ENCODE measurements around the gene RPS18. TPM values are rescaled to one million over a fixed set of nuclear protein-coding genes. Genes with fewer than 3 reads are reported as not detected.

RPS18 gene
- total RNA-seq, 6 donors from 2014 or later, result 535 to 2,038 (median 1,627) TPM

- DNase-seq (peak; percentile 95 to 97), ATAC-seq (ENCODE audit: low FRiP score in 2 of 2) (peak; percentile 88)
- Histone ChIP-seq H3K27me3 (no peaks in the 10 kb centered on the region), H3K4me3 (peak overlapping the region; percentile 79 to 95 (median 88)), H3K4me1 (peaks cover 24 to 57% (median 29%) of the 10 kb centered on the region in 4 donors), H3K27ac (peak overlapping the region; percentile 90 to 97 (median 97)), H3K9me3 (no peaks in the 10 kb centered on the region), H3K36me3 (peaks cover 7 to 51% (median 39%) of the 10 kb centered on the region in 4 donors)
- TF ChIP-seq POLR2AphosphoS5 (IDR thresholded peaks at IDR 0.05), result peak; percentile 86 to 90
- peak in 3 of 4 donors; percentile 37 to 87 (median 49) for TF ChIP-seq POLR2A (IDR thresholded peaks at IDR 0.05)
- TF ChIP-seq, protein P1, sequence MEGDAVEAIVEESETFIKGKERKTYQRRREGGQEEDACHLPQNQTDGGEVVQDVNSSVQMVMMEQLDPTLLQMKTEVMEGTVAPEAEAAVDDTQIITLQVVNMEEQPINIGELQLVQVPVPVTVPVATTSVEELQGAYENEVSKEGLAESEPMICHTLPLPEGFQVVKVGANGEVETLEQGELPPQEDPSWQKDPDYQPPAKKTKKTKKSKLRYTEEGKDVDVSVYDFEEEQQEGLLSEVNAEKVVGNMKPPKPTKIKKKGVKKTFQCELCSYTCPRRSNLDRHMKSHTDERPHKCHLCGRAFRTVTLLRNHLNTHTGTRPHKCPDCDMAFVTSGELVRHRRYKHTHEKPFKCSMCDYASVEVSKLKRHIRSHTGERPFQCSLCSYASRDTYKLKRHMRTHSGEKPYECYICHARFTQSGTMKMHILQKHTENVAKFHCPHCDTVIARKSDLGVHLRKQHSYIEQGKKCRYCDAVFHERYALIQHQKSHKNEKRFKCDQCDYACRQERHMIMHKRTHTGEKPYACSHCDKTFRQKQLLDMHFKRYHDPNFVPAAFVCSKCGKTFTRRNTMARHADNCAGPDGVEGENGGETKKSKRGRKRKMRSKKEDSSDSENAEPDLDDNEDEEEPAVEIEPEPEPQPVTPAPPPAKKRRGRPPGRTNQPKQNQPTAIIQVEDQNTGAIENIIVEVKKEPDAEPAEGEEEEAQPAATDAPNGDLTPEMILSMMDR (IDR thresholded peaks at IDR 0.05), result peak; percentile 65 to 84 (median 80)
- peak in 1 of 4 donors; percentile 34 for TF ChIP-seq EP300 (IDR thresholded peaks at IDR 0.05)
- 0% methylated on average over 8 to 43 of the region's 54 CpGs for WGBS, 2 donors
These were observed 27.5 kb downstream of the RPS18 start for GRCh38 chr6:33299237-33299944.

DNA sequence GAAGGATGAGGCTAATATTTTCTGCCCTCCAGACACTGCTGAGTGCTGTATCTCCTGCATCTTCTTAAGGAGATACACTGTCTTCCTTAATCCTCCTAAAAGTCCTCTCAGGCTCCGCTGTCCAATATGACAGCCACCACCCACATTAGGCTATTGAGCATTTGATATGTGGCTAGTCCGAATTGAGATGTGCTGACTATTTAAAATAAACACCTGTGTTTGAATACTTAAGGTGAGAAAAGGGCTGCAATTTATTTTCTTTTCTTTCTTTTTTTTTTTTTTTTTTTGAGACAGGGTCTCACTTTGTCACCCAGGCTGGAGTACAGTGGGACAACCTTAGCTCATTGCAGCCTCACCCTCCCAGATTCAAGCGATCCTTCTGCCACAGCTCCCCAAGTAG, 30.0 kb downstream of the RPS18 start:
- WGBS, 2 donors, result 89 to 95% methylated on average over 3 of the region's 3 CpGs
- TF ChIP-seq, protein P1 (IDR thresholded peaks at IDR 0.05), result no peak
- TF ChIP-seq POLR2AphosphoS5 (IDR thresholded peaks at IDR 0.05) (no peak), EP300 (IDR thresholded peaks at IDR 0.05) (no peak), POLR2A (IDR thresholded peaks at IDR 0.05) (no peak)
- DNase-seq (no peak), ATAC-seq (ENCODE audit: low FRiP score in 2 of 2) (no peak)
- Histone ChIP-seq H3K4me3 (no peak overlapping the region), H3K36me3 (peaks cover 9 to 42% (median 38%) of the 10 kb centered on the region in 4 donors), H3K4me1 (peaks cover 20 to 61% (median 25%) of the 10 kb centered on the region in 4 donors), H3K9me3 (no peaks in the 10 kb centered on the region), H3K27ac (no peak overlapping the region), H3K27me3 (no peaks in the 10 kb centered on the region)

DNA sequence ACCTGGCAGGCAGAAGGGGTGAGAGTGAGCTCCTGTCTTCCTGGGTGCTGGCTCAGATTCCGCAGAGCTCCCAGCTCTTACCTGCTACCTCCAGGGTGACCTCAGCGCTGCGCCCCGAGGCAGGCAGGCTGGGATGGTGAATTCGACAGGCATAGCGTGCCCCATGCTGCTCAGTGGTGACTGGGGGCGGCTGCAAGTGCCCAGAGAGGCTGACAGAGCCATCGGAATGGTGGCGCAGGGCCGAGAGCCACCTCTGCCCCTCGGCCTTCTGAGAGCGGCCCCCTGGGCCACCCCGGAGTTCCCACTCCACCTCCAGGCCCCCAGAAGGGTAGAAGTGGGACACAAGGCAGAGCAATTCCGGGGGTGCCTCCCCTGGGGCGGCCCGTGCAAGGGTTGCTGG, 32.3 kb downstream of the RPS18 start:
- 77 to 93% methylated on average over 3 to 15 of the region's 16 CpGs for WGBS, 2 donors
- no peak for ATAC-seq (ENCODE audit: low FRiP score in 2 of 2)
- peaks cover 13 to 49% (median 17%) of the 10 kb centered on the region in 4 donors for H3K4me1 ChIP-seq
- no peaks in the 10 kb centered on the region for H3K9me3 ChIP-seq
- TF ChIP-seq, protein P1 (IDR thresholded peaks at IDR 0.05), result no peak
- no peak for TF ChIP-seq EP300 (IDR thresholded peaks at IDR 0.05)
- no peak for TF ChIP-seq POLR2A (IDR thresholded peaks at IDR 0.05)
- TF ChIP-seq POLR2AphosphoS5 (IDR thresholded peaks at IDR 0.05), result no peak
- H3K4me3 ChIP-seq, result no peak overlapping the region
- peaks cover 9 to 54% (median 38%) of the 10 kb centered on the region in 4 donors for H3K36me3 ChIP-seq
- peak in 1 of 2 donors; percentile 65 for DNase-seq
- H3K27ac ChIP-seq, result no peak overlapping the region
- no peaks in the 10 kb centered on the region for H3K27me3 ChIP-seq

DNA sequence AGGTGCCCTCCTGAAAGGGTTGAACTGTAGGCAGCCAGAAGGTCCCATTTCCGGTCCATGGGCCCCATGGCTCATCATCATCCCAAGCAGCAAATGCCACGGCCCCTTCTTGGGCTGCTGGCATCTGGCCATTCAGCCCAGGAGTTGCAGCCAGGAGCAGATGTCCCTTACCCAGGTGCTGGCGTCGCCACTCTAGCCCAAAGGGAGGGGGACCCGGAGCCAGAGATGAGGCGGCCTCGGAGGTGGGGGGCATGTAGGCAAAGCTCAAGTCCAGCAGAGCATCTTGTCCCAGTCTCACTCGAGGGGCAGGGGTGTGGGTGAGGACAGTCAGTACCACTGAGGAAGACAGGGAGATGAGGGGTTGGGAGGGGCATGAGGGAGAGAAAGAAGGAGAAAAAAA, 33.2 kb downstream of the RPS18 start:
- Histone ChIP-seq H3K4me3 (no peak overlapping the region), H3K4me1 (peaks cover 12 to 43% (median 14%) of the 10 kb centered on the region in 4 donors), H3K9me3 (no peaks in the 10 kb centered on the region), H3K36me3 (peaks cover 9 to 60% (median 40%) of the 10 kb centered on the region in 4 donors), H3K27ac (no peak overlapping the region), H3K27me3 (no peaks in the 10 kb centered on the region)
- ATAC-seq (ENCODE audit: low FRiP score in 2 of 2), result no peak
- 87 to 92% methylated on average over 8 of the region's 8 CpGs for WGBS, 2 donors
- no peak for TF ChIP-seq POLR2A (IDR thresholded peaks at IDR 0.05)
- TF ChIP-seq, protein P1 (IDR thresholded peaks at IDR 0.05), result no peak
- no peak for TF ChIP-seq EP300 (IDR thresholded peaks at IDR 0.05)
- TF ChIP-seq POLR2AphosphoS5 (IDR thresholded peaks at IDR 0.05), result no peak
- DNase-seq, result no peak
